H1 (cell line): ENCODE data around the gene C1QL2. TPM values are rescaled to one million over a fixed set of nuclear protein-coding genes. Genes with fewer than 3 reads are reported as not detected.

Source experiments
- CTCF ChIA-PET: fragments of 300-600 bp; sonication (Branson Sonifier 250); formaldehyde crosslinking; loops from one replicate; lab custom pipeline; 2021; ENCODE audit not compliant: partially characterized antibody; lab: Charles Lee
- POLR2A ChIA-PET: fragments of 300-600 bp; sonication (Branson Sonifier 250); formaldehyde crosslinking; loops from one replicate; lab custom pipeline; 2021; ENCODE audit warnings: inconsistent platforms; ENCODE audit not compliant: partially characterized antibody; lab: Charles Lee
- DNase-seq, 2 experiments: peaks; one replicate each; pipeline versions ENCODE4 v3.0.0 to v3.0.0-alpha.2; 2010 to 2022; ENCODE audit warnings: low spot score in 2 of 2, low read depth in 1 of 2, mixed read lengths in 1 of 2
- FAIRE-seq: peaks from 2 replicates; lab custom pipeline; 2011; peaks lifted over from hg19 to GRCh38; lab: Jason Lieb, UNC
- H2AFZ ChIP-seq: 2 replicates; pipeline ENCODE4 v1.8.1; 2012; ENCODE audit warnings: low read length, inconsistent platforms
- H2AK5ac ChIP-seq: 2 replicates; pipeline ENCODE4 v1.6.1; 2013; ENCODE audit warnings: low read depth, low read length
- H2BK120ac ChIP-seq: replicated peaks from 2 replicates; pipeline ENCODE3; 2013; ENCODE audit warnings: low read depth, low read length, inconsistent platforms
- H2BK12ac ChIP-seq: 2 replicates; pipeline ENCODE4 v1.6.1; 2013; ENCODE audit warnings: low read depth, low read length
- H2BK15ac ChIP-seq: 2 replicates; pipeline ENCODE4 v1.6.1; 2013; ENCODE audit warnings: low read length
- H2BK20ac ChIP-seq: 2 replicates; pipeline ENCODE4 v1.6.1; 2013; ENCODE audit warnings: low read length
- H2BK5ac ChIP-seq: 2 replicates; pipeline ENCODE4 v1.6.1; 2013; ENCODE audit warnings: low read depth, low read length
- H3K14ac ChIP-seq: 2 replicates; pipeline ENCODE4 v1.6.1; 2013; ENCODE audit warnings: inconsistent platforms; ENCODE audit not compliant: insufficient read length
- H3K18ac ChIP-seq: 2 replicates; pipeline ENCODE4 v1.6.1; 2013; ENCODE audit warnings: low read length; ENCODE audit errors: extremely low read depth
- H3K23ac ChIP-seq: 2 replicates; pipeline ENCODE4 v1.6.1; 2013; ENCODE audit warnings: inconsistent platforms; ENCODE audit not compliant: insufficient read length
- H3K23me2 ChIP-seq: 2 replicates; pipeline ENCODE4 v1.6.1; 2013; ENCODE audit warnings: low read depth, low read length
- H3K27ac ChIP-seq: 2 replicates; pipeline ENCODE4 v1.6.1; 2011; ENCODE audit warnings: low read depth, low read length, inconsistent platforms
- H3K27me3 ChIP-seq, 4 experiments: replicated peaks in 1 of 4; 1 replicate in 1 of 4; 2 replicates in 3 of 4; pipeline versions ENCODE4 v1.6.1 to v1.8.1; 2011 to 2013; ENCODE audit warnings: low read length in 3 of 4, mild to moderate bottlenecking in 3 of 4, inconsistent platforms in 2 of 4, mixed read lengths in 2 of 4, moderate library complexity in 1 of 4; ENCODE audit not compliant: control insufficient read depth in 3 of 4, insufficient read depth in 3 of 4; ENCODE audit errors: extremely low read depth in 1 of 4
- H3K36me3 ChIP-seq, 4 experiments: 2 replicates each; pipeline versions ENCODE4 v1.6.1 to v1.8.1; 2011 to 2013; ENCODE audit warnings: mild to moderate bottlenecking in 4 of 4, low read length in 3 of 4, moderate library complexity in 2 of 4, control low read depth in 1 of 4, inconsistent platforms in 1 of 4; ENCODE audit not compliant: insufficient read depth in 4 of 4, control insufficient read depth in 2 of 4
- H3K4ac ChIP-seq: replicated peaks from 2 replicates; pipeline ENCODE3; 2013; ENCODE audit warnings: low read length, low read depth, mixed read lengths, inconsistent platforms; ENCODE audit not compliant: insufficient read length
- H3K4me1 ChIP-seq, 4 experiments: replicated peaks in 1 of 4; 1 replicate in 1 of 4; 2 replicates in 3 of 4; pipeline versions ENCODE4 v1.6.1 to v1.8.1; 2011 to 2013; ENCODE audit warnings: low read length in 3 of 4, inconsistent platforms in 2 of 4, mixed read lengths in 1 of 4; ENCODE audit not compliant: insufficient read depth in 4 of 4, control insufficient read depth in 3 of 4
- H3K4me2 ChIP-seq, 2 experiments: 2 replicates each; pipeline versions ENCODE4 v1.6.1 to v1.8.1; 2011 to 2013; ENCODE audit warnings: low read depth in 2 of 2, low read length in 2 of 2, control low read depth in 1 of 2, inconsistent platforms in 1 of 2, mild to moderate bottlenecking in 1 of 2; ENCODE audit not compliant: insufficient read depth in 1 of 2
- H3K4me3 ChIP-seq, 4 experiments: fragments of 200-600, 300-600 bp in 1 of 4; sonication (generic), shearing (Covaris generic), sonication (Bioruptor Twin) in 1 of 4; 2 replicates each; pipeline versions ENCODE4 v1.5.1 to v1.8.1; 2011 to 2016; ENCODE audit warnings: low read length in 4 of 4, low read depth in 3 of 4, control low read depth in 2 of 4, inconsistent platforms in 2 of 4, mild to moderate bottlenecking in 2 of 4, mixed read lengths in 1 of 4, moderate library complexity in 1 of 4; ENCODE audit not compliant: insufficient read depth in 2 of 4; ENCODE audit errors: extremely low read depth in 1 of 4
- H3K56ac ChIP-seq: replicated peaks from 2 replicates; pipeline ENCODE3; 2013; ENCODE audit warnings: low read depth, mild to moderate bottlenecking, mixed read lengths, low read length, inconsistent platforms; ENCODE audit not compliant: insufficient read length
- H3K79me1 ChIP-seq: 2 replicates; pipeline ENCODE4 v1.6.1; 2013; ENCODE audit warnings: low read depth, low read length, control low read depth
- H3K79me2 ChIP-seq, 2 experiments: 2 replicates each; pipeline versions ENCODE4 v1.6.1 to v1.8.1; 2012 to 2013; ENCODE audit warnings: low read length in 2 of 2, mild to moderate bottlenecking in 2 of 2, inconsistent platforms in 1 of 2; ENCODE audit not compliant: insufficient read depth in 2 of 2, control insufficient read depth in 1 of 2
- H3K9ac ChIP-seq, 4 experiments: replicated peaks in 1 of 4; 1 replicate in 1 of 4; 2 replicates in 3 of 4; pipeline versions ENCODE4 v1.6.1 to v1.8.1; 2011 to 2013; ENCODE audit warnings: low read depth in 3 of 4, low read length in 3 of 4, control low read depth in 2 of 4, mild to moderate bottlenecking in 2 of 4, moderate library complexity in 2 of 4, inconsistent platforms in 1 of 4; ENCODE audit errors: extremely low read depth in 1 of 4
- H3K9me3 ChIP-seq, 2 experiments: 2 replicates each; pipeline versions ENCODE4 v1.6.1 to v1.8.1; 2012 to 2013; ENCODE audit warnings: mild to moderate bottlenecking in 2 of 2, moderate library complexity in 2 of 2, control low read depth in 1 of 2, inconsistent platforms in 1 of 2, low read depth in 1 of 2, low read length in 1 of 2, mixed read lengths in 1 of 2; ENCODE audit not compliant: insufficient read depth in 2 of 2
- H4K20me1 ChIP-seq, 2 experiments: replicated peaks in 1 of 2; 2 replicates each; pipeline versions ENCODE3 to v1.8.1; 2011 to 2013; ENCODE audit warnings: inconsistent platforms in 2 of 2, low read length in 2 of 2, mild to moderate bottlenecking in 1 of 2; ENCODE audit not compliant: insufficient read depth in 2 of 2, control insufficient read depth in 1 of 2
- H4K5ac ChIP-seq: 2 replicates; pipeline ENCODE4 v1.6.1; 2013; ENCODE audit warnings: low read length, low read depth, mixed read lengths, inconsistent platforms; ENCODE audit not compliant: insufficient read length
- H4K8ac ChIP-seq: 2 replicates; pipeline ENCODE4 v1.8.0; 2013; ENCODE audit warnings: mild to moderate bottlenecking, moderate library complexity, low read length, inconsistent platforms; ENCODE audit not compliant: insufficient read depth; ENCODE audit errors: extremely low read depth
- H4K91ac ChIP-seq: replicated peaks from 2 replicates; pipeline ENCODE3; 2013; ENCODE audit warnings: low read length, mixed read lengths, inconsistent platforms; ENCODE audit not compliant: insufficient read length
- BCL11A ChIP-seq, 2 experiments: IDR thresholded peaks; one replicate each; pipeline ENCODE4 v1.6.1; 2011; ENCODE audit warnings: low read depth in 2 of 2, low read length in 2 of 2, mild to moderate bottlenecking in 2 of 2
- CHD1 ChIP-seq: IDR thresholded peaks from 2 replicates; pipeline ENCODE4 v1.6.1; 2012; ENCODE audit warnings: low read depth, low read length, improper control_type of control experiment
- CTBP2 ChIP-seq: IDR thresholded peaks from 2 replicates; pipeline ENCODE4 v1.7.0; 2011; ENCODE audit warnings: borderline replicate concordance, mild to moderate bottlenecking, moderate library complexity, mixed read lengths, low read length; ENCODE audit not compliant: insufficient read depth, insufficient read length
- FOSL1 ChIP-seq: IDR thresholded peaks from 2 replicates; pipeline ENCODE4 v1.6.1; 2011; ENCODE audit warnings: mild to moderate bottlenecking, low read depth, low read length, moderate library complexity; ENCODE audit not compliant: insufficient read depth
- GTF2F1 ChIP-seq: IDR thresholded peaks from 2 replicates; pipeline ENCODE4 v1.6.1; 2012; ENCODE audit warnings: low read depth, low read length, improper control_type of control experiment, borderline replicate concordance
- JUND ChIP-seq: IDR thresholded peaks from 2 replicates; pipeline ENCODE4 v1.6.1; 2011; ENCODE audit warnings: mild to moderate bottlenecking, improper control_type of control experiment, low read length
- KDM5A ChIP-seq: fragments of 200-600 bp; IDR thresholded peaks from 2 replicates; pipeline ENCODE4 v1.7.1; 2012; ENCODE audit warnings: mild to moderate bottlenecking, low read length, inconsistent platforms, mixed read lengths
- SAP30 ChIP-seq: fragments of 300-600 bp; sonication (generic); IDR thresholded peaks from 2 replicates; pipeline ENCODE4 v1.7.1; 2012; ENCODE audit warnings: low read length, moderate library complexity, mild to moderate bottlenecking, inconsistent platforms; ENCODE audit not compliant: insufficient read depth, insufficient replicate concordance
- SIN3A ChIP-seq, 2 experiments: IDR thresholded peaks in 1 of 2; conservative IDR thresholded peaks in 1 of 2; 2 replicates each; pipeline ENCODE4 v1.6.1; 2011 to 2012; ENCODE audit warnings: low read length in 2 of 2, improper control_type of control experiment in 1 of 2, low read depth in 1 of 2, mild to moderate bottlenecking in 1 of 2
- SIRT6 ChIP-seq: IDR thresholded peaks from one replicate; pipeline ENCODE4 v1.7.1; 2012; ENCODE audit warnings: low read length, inconsistent platforms
- SIX5 ChIP-seq: IDR thresholded peaks from 2 replicates; pipeline ENCODE4 v1.6.1; 2011; ENCODE audit warnings: mild to moderate bottlenecking, low read depth, low read length
- SP1 ChIP-seq: IDR thresholded peaks from 2 replicates; pipeline ENCODE4 v1.6.1; 2011; ENCODE audit warnings: low read depth, low read length
- TAF7 ChIP-seq: optimal IDR thresholded peaks from 2 replicates; pipeline ENCODE3; 2011; ENCODE audit warnings: low read depth, mild to moderate bottlenecking, inconsistent platforms, low read length, moderate library complexity, borderline replicate concordance
- WGBS, 2 experiments: shearing (Covaris generic) in 1 of 2; methylation state at CpG; one replicate each; pipeline versions ENCODE4 v1.1.6 to v1.1.7; 2013 to 2015; ENCODE audit warnings: low lambda C conversion rate in 2 of 2, mixed read lengths in 2 of 2, inconsistent platforms in 1 of 2, low coverage in 1 of 2, missing lambda C conversion rate in 1 of 2; ENCODE audit not compliant: insufficient replicate concordance in 2 of 2, insufficient coverage in 1 of 2, insufficient read length in 1 of 2; ENCODE audit errors: extremely low coverage in 1 of 2, missing lambda C conversion rate in 1 of 2; 5-methylcytosine and 5-hydroxymethylcytosine counted together
- polyA plus RNA-seq, 7 experiments: library from polyadenylated mRNA; depleted of rRNA in 3 of 7; stranded (reverse) in 5 of 7; unstranded in 2 of 7; fragments of >200 nt in 5 of 7; fragments of 200-250 nt in 2 of 7; gene quantifications; 1 replicate in 5 of 7; 2 replicates in 1 of 7; 4 replicates in 1 of 7; pipeline versions ENCODE4 v1.2.1 to v1.2.3, GENCODE V29; 2011 to 2013; ENCODE audit warnings: missing spikeins in 2 of 7, mixed read lengths in 2 of 7
- total RNA-seq: library from RNA; stranded (reverse); fragmentation: NEBNext Ultra II Directional; extraction: Animal tissue kit (Norgen Biotek cat#: 25700); gene quantifications from 2 replicates; pipeline ENCODE4 v1.2.1, GENCODE V29; 2021

C1QL2 gene
- total and polyA plus RNA-seq, 2 of the 8 experiments (the other 6 are each of a cell fraction or from before 2014, with no cell fraction given): 0.80 to 0.88 TPM

GRCh38 chr2:119160361-119160990 lies 1.9 kb upstream of the C1QL2 start:
- H3K9me3 ChIP-seq: no peaks in the 10 kb centered on the region; a peak in 1 of 4 replicates
- no peak overlapping the region for H3K56ac ChIP-seq
- no peak overlapping the region for H3K14ac ChIP-seq
- DNase-seq (no peak), FAIRE-seq (no peak)
- no peak overlapping the region for H2BK20ac ChIP-seq
- H4K91ac ChIP-seq: no peak overlapping the region
- H2BK15ac ChIP-seq: no peak overlapping the region
- no peak overlapping the region for H3K4ac ChIP-seq
- H3K18ac ChIP-seq: no peak overlapping the region
- no peak overlapping the region for H3K4me3 ChIP-seq
- ChIA-PET POLR2A (interaction anchor here (0.6 to 0.7 kb wide), 2 partner anchors 22 to 110 kb away, joined by 3 to 4 read pairs; no protein-coding TSS in a partner anchor), CTCF (interaction anchor here (0.6 to 7.4 kb wide), 14 partner anchors 9 to 277 kb away, joined by 3 to 59 read pairs (median 5); no protein-coding TSS in a partner anchor)
- no peak overlapping the region for H3K4me2 ChIP-seq
- peaks cover 0 to 17% (median 13%) of the 10 kb centered on the region in 4 experiments; a peak in 6 of 7 replicates for H3K4me1 ChIP-seq
- H3K27me3 ChIP-seq: peaks cover 29 to 41% (median 38%) of the 10 kb centered on the region in 4 experiments
- H2AFZ ChIP-seq: no peak overlapping the region
- no peak overlapping the region for H3K27ac ChIP-seq
- WGBS, 2 experiments: 87% methylated on average over 9 of the region's 9 CpGs; no CpG with 5 or more reads in 1 of the 2 experiments
- no peak overlapping the region for H3K23ac ChIP-seq
- no peak overlapping the region for H2BK120ac ChIP-seq
- H3K79me2 ChIP-seq: no peaks in the 10 kb centered on the region
- H4K20me1 ChIP-seq: no peaks in the 10 kb centered on the region
- H4K8ac ChIP-seq: no peak overlapping the region
- no peak overlapping the region for H2BK5ac ChIP-seq
- peaks cover 31% of the 10 kb centered on the region for H3K23me2 ChIP-seq
- no peak overlapping the region for H2BK12ac ChIP-seq
- H3K79me1 ChIP-seq: no peaks in the 10 kb centered on the region
- no peak overlapping the region for H2AK5ac ChIP-seq
- H3K36me3 ChIP-seq: peaks cover 0 to 10% (median 0%) of the 10 kb centered on the region in 4 experiments; a peak in 1 of 8 replicates
- no peak overlapping the region for H3K9ac ChIP-seq
- no peak overlapping the region for H4K5ac ChIP-seq
- TF ChIP-seq SIN3A (conservative IDR thresholded peaks at IDR 0.05 in 1 of 2, IDR thresholded peaks at IDR 0.05 in 1 of 2; ENCODE audit: low read depth in 1 of 2, low read length in 2 of 2): no peak
- TF ChIP-seq JUND: no peak
- no peak for TF ChIP-seq TAF7
- no peak for TF ChIP-seq CTBP2
- TF ChIP-seq FOSL1: no peak
- no peak for TF ChIP-seq KDM5A
- TF ChIP-seq SIRT6: no peak
- no peak for TF ChIP-seq BCL11A (IDR thresholded peaks at IDR 0.05; ENCODE audit: low read depth in 2 of 2, low read length in 2 of 2)
- no peak for TF ChIP-seq SP1
- no peak for TF ChIP-seq SIX5
- no peak for TF ChIP-seq SAP30
- no peak for TF ChIP-seq GTF2F1
- no peak for TF ChIP-seq CHD1
